ENCODE measurements around the gene WIPF2.
A peak's percentile ranks its signal among the peaks of the same experiment; 100 is the strongest.

The WIPF2 gene

DNA sequence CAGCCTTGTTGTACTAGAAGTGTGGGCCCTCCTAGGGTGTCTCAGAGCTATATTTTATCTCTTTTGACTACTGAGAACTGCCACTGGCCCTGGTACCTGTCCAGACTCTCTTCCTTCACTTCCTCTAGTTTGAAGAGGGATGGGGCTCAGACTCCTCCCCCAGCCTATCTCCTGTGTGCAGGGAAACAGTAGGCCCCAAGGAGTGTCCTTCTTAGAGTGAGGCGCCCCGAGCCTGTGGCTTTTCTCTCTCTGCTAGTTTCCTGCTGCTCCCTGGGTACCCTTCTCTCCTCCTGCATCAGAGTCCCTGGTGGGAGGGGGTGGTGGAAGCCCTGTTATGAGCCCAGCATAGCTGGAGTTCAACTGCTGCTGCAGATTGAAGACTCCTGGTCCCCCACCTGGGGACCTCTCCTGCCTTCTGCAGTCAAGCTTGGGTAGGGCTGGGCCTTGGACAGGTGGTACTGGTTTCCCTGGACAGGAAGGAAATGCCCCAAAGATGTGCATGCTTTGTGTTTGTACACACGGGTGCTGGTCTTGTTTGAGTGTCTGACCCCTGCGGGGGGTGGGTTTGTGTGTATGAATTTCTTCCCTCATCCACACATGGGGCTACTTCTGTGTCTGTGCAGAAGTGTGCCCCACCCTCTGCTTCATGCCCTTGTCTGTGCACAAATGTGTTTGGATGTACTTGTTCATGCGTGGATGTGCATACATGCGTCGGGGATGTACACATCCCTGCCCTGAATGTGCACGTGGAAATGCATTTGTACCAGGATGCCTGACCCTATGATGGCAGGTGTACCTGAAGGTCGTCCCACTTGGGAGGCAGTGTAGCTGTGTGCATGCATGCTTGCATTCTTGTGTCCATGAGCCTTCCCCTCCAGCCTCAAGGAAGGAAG is 96.8 kb downstream of the WIPF2 start:
- DNase-seq = no peak

DNA sequence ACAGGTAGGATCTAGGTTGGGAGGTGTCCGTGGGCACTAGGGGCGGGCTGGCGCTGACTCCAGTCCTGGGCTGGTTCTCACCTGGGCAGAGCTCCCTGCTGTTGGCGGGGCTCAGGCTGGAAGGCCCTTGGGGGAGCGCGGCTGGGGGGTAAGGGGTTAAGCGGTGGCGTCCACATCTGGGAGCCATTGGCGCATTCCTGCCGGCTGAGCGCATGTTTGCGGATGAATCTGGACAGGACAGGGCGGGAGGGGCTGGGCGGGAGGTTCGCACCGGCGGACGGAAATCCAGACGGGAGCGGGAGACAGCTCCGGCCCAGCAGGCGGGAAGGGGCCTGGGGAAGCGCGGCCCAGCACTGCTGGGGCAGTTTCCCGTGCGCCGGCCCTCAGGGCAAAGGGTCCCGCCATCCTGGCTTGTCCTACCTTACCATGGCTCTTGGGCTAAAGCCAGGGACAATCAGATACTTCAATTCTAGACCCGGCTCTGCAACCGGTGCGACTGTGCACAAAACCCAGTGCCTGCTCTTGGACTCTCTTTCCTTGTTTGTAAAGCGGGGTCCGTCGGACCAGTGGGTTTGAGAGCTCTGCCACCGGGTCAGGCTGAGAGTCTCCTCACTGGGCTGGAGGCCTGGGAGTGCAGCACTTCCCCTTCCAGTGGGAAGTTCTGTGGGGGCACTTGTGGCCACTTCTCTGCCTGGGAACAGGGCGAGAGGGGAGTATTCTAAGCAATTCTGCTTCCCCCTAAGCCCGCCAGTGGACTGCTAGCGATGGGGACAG is 97.7 kb downstream of the WIPF2 start:
- peak; percentile 91 for DNase-seq

GRCh38 chr17:40317345-40317873 is 98.3 kb downstream of the WIPF2 start:
- DNase-seq = peak; percentile 83

GRCh38 chr17:40317880-40318829 is 99.1 kb downstream of the WIPF2 start:
- peak; percentile 98 for DNase-seq

DNA sequence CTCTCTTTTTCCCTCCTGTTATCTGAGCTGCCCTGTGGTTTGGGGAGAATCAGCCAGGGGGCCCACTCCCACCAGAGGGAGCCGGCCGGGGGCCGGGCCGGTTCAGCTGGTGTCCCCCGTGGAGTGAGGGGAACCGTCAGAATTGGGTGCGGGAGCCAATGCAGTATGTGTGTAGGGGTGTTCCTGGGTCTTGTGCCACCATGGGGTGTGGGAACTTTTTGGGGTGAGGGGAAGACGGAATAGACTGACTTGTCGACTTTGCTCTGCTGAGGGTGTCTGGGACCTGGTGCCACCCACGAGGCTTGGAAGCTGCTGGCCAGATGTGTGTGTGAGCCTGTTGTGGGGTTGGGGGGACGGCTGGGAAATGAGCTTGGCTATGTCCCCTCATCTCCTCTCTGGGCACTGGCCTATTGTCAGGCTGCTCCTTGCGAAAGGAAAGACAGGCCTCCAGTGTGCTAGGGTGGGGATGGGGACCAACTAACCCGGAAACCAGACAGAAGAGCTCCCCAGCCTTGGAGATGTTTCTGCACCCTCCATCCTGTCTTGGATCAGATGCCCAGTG is 99.8 kb downstream of the WIPF2 start:
- DNase-seq = no peak

DNA sequence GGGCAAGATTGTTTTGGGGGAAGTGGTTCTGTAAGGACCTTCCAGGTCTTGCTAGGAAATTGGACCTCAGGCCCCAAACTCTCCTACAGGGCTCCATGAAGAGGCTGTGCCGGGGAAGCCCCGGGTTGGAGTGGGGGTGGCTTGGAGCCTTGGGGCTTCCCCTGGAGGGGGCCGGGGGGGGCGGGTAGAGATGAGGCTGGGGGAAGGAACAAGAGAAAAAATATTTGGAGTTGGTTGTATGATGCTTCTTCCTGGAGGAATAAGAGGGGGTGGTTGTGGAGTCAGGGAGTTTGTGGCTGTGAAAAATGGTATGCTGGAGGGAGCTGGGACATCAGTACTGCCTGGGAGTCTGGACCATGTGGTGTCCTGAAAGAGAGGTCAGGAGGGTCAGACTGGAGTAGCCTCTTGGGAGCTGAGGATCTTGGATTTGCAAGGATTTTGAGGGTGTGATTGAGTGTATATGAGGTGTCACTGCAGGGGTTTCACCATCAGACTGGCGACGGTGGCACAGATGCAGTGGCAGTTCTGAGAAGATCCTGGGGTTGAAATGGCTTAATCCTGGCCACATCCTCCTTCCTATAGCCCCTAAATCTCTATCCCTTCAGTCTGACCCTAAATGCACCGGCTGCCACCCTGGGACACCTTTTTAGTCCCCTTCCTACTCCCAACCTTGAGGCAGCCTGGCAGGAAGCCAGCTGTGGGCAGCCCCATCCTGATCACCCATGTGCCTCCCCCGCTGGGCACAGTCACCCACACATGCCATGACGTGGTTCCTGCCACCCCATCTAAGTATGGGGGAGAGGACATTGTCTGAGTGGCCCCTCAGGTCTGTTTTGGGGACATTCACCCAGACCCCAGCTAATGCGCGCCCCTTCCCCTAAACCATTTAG is 100.8 kb downstream of the WIPF2 start:
- no peak for DNase-seq

DNA sequence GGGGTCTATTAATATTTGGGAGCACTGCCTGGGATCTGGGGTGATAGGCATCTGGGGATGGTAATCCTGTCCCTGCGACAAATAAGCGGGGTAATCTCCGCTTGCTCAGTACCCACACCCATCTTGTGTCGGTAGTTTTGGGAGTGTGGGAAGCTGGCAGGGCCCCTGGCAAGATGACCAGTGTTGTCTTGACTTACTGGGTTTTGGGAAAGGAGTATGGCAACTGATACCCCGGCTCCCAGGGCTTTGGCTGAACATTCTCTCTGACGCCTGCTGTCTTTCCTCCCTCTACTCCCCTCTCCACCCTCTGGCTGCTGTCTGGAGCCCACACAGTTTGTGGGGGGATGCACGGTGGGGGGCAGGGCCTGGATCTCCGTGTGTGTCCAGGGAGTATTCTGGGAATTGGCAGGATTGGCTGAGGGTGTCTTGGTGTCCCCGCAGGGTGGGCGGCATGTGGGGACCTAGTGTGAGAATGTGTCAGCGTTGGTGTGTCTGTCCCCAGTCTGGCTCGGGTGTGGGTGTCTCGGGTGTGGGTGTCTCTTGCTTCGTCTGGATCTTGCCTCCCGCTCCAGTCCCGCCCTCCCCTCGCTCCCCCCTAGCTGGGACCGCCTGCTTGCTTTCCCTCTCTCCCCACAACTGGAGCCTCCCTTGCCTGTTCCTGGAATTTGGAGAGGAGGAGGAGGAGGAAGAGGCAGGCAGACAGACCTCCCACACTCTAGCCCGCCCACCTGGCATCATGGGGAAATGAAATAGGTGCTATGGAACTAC is 101.8 kb downstream of the WIPF2 start:
- peak; percentile 71 for DNase-seq

DNA sequence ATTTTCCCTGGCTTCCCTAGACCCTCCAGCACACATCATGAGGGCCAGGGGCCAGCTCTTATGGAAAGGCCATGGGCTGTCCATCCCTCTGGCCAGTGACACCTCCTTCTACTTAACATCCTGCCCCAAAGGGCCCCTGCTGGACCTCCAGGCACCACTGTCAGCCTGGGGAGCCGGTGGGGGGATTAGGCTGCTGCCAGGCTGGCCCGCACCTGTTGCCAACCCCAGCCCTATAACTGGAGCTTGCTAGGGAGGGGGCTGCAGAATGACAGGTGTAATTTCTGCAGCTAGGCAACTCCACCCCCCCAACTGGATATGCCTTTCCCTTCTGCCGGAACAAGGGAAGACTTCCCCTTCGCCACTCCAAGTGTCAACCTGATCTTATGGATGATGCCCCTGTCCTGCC is 102.4 kb downstream of the WIPF2 start:
- DNase-seq = no peak

- no peak for DNase-seq
These were observed 102.9 kb downstream of the WIPF2 start for GRCh38 chr17:40321961-40322357.

DNA sequence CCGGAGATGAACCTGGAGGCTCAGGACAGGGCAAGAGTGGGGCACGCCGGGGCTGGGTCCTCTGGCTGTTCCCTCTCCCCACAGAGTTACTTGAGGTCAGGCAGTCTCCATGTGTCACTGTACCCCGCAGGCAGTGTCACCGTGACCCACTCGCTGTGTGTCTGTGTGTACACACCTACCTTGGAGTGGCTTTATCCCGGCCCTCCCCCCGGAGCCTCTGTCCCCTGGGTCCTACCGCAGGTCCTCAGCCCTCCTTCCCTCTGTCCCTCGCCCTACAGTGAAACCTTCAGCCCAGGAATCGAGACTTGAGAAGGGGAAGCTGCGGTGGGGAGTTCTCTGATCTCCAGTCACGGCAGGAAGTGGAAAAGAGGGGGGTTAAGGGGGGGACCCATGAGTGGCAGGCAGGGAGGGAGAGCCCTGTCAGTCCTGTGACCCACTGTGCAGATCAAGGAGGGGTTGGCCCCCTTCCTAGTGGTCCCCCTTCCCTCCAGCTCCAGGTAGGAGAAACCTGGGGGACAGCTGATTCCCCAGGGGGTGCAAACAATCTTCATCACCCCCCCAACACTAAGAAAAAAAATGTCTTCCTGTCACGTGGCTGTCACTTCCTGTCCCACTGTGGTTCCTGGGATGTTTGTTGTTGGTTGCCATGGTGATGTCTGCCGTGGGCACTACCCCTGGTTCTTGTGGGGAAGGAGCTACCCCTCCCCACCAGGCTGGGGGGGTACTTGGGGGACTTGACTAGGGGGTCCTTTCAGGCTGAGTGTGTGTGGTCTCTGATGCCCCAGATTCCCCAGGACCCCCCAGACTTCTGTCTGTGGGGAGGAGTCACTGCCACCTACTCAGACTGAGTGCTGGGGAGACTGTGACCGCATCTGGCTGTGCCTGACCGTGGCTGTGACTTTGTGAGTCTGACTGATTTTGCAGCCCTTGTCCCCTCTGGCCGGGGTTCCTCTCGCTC is 103.5 kb downstream of the WIPF2 start:
- peak; percentile 91 for DNase-seq

DNA sequence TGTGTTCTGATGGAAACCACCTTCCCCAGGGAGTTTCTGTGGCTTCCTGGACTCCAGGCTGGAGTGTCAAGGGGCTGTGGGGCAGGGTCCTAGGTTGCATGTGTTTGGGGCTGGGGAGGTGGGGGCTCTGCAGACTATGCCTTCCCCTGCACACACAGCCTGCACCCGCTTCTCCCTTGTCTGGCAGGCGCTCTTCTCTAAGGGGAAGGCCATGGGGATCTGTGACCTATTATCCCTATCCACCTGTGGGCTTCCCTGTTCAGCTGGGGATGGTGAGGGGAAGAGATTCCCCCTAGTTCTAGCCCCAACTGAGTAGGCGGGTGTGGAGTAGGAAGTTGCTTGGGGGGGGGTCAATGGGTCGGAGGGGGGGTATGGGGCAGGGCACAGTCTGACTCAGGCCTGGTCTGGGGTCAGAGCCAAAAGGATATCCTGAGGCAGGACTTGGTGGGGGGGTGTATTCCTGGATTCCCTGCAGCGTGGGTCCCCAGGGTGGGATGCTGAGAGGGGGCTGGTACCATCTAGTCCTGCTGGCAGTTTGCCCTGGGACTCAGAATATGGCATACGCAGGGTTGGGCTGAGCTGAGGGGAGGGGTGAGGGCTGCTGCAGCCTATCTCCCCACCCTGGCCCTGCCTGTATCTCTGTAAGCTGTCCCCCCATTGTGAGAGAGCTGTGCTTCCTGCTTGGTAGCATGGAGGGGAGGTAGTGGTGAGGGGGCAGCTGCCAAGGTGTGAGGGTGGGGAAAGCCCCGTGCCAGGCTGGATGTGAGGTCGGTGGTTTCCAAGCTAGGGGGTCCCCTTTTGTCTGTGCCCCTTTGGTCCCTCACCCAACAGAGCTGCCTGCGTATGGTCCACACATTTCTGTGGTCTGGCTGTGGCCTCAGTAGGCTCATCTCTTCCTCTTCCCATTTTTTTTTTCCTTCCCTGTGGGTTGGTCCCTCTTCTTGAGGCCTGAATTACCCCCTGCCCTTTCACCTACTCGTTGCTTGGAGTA is 104.6 kb downstream of the WIPF2 start:
- DNase-seq = peak; percentile 83

DNA sequence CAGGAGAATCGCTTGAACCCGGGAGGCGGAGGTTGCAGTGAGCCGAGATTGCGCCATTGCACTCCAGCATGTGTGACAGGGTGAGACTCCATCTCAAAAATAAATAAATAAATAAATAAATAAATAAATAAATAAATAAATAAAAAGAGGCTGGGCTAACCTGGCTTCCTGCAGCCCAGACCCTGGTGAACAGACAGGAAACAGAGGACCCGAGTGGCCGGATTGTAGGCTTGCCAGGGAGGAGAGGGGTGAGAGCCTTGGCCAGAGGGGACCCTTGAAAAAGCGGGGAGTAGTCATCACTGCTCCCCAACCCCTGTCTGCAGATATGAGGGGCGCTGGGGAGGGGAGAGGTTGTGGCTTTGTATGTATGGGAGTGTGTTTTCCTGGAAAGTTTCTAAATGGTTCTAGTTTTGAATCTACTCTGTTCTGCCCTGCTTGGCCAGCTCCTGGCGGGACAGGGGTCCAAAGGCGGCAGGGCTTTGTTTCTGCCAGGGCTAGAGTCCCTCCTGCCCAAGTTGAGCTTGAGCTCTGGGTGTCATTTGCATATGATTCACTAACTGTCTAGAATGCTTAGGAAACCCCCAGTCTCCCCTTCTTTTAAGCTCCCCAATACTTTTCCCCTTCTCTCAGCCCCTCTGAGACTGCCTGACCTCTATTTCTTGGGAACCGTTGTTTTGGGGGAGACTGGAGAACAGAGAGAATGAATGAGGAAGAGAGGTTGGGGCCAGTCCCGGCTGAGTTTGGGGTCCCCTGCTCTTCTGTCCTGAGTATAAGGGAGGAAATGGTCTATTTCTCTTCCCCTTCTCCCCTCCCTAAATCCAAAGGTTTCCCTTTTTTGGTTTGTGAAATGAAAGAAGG is 106.3 kb downstream of the WIPF2 start:
- DNase-seq = no peak

GRCh38 chr17:40326014-40326831 is 107.1 kb downstream of the WIPF2 start:
- DNase-seq = no peak

DNA sequence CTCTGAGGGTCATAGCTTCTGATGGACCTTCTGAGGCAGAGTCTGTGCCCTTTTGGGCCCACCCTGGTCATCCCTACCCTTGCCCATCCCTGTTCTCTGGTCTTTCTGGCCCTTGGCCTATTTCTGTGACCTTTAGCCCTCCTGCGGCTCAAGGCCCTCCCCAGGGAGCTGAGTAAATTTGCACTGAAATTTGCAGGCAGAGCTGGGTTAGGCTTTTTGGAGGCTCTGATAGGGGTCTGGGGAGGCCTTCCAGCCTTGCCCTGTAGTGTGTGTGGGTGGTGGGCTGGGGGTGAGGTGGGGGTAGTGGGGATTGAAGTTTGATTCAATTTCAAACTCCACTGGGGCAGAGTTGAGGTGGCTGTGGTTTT is 107.7 kb downstream of the WIPF2 start:
- DNase-seq = no peak

GRCh38 chr17:40327244-40327729 is 108.2 kb downstream of the WIPF2 start:
- DNase-seq = no peak

All from fibroblast of skin of back (primary cell).